Measurements from ENCODE around the gene CRMP1. TPM values are rescaled to one million over a fixed set of nuclear protein-coding genes. Genes with fewer than 3 reads are reported as not detected.

CRMP1 gene
- total RNA-seq, 1 experiment from 2014 or later, result not detected

DNA sequence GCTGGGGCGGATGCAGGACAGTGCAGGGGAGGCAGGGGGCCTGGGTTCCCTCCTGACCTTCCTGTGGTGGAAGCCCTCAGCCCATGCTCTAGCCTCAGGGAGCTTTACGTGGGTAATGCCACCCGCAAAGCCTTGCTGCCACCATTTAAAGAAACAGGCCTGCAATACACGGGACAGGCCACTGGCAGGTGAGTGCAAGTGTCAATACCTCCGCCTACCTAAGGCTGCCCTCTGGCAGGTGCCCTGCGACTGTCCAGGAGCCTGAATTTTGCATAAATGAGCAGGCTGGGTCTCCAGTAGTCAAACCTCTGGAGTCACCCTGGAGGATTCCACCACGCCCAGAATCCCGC is 5.9 kb downstream of the CRMP1 start:
- H4K20me1 ChIP-seq (ENCODE audit: insufficient read depth), result no peaks in the 10 kb centered on the region
- ChIA-PET CTCF (no interaction called here), POLR2A (ENCODE audit: unreplicated experiment) (interaction anchor here (0.8 kb wide), 1 partner anchor 226 kb away, joined by 7 read pairs; no protein-coding TSS in a partner anchor)
- no peaks in the 10 kb centered on the region for H3K27me3 ChIP-seq (ENCODE audit: insufficient read depth, low read depth)
- H3K79me2 ChIP-seq (ENCODE audit: low read depth), result no peaks in the 10 kb centered on the region
- no peaks in the 10 kb centered on the region for H3K9me3 ChIP-seq (ENCODE audit: insufficient read depth, low read depth)
- H3K4me1 ChIP-seq (replicated peaks; ENCODE audit: insufficient read depth), result no peaks in the 10 kb centered on the region
- no peak overlapping the region for H3K4me3 ChIP-seq
- H3K36me3 ChIP-seq (ENCODE audit: low read depth), result no peaks in the 10 kb centered on the region
- TF ChIP-seq, protein P1, sequence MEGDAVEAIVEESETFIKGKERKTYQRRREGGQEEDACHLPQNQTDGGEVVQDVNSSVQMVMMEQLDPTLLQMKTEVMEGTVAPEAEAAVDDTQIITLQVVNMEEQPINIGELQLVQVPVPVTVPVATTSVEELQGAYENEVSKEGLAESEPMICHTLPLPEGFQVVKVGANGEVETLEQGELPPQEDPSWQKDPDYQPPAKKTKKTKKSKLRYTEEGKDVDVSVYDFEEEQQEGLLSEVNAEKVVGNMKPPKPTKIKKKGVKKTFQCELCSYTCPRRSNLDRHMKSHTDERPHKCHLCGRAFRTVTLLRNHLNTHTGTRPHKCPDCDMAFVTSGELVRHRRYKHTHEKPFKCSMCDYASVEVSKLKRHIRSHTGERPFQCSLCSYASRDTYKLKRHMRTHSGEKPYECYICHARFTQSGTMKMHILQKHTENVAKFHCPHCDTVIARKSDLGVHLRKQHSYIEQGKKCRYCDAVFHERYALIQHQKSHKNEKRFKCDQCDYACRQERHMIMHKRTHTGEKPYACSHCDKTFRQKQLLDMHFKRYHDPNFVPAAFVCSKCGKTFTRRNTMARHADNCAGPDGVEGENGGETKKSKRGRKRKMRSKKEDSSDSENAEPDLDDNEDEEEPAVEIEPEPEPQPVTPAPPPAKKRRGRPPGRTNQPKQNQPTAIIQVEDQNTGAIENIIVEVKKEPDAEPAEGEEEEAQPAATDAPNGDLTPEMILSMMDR (conservative IDR thresholded peaks at IDR 0.05), result no peak
- no peak for TF ChIP-seq EZH2 (IDR thresholded peaks at IDR 0.05; ENCODE audit: low read depth)
- no peak for DNase-seq
- BruUV-seq (replicated peaks), result no TSS peak
- H2AFZ ChIP-seq, result no peak overlapping the region
- H3K4me2 ChIP-seq, result no peak overlapping the region
- intact Hi-C loops (cut with micrococcal nuclease; ENCODE audit: unreplicated experiment), result no loop called here
- H3K27ac ChIP-seq, result no peak overlapping the region
- no peaks in the 10 kb centered on the region for H3F3A ChIP-seq (ENCODE audit: insufficient read depth, low read depth)
- H3K9me2 ChIP-seq (ENCODE audit: insufficient read depth), result no peaks in the 10 kb centered on the region

DNA sequence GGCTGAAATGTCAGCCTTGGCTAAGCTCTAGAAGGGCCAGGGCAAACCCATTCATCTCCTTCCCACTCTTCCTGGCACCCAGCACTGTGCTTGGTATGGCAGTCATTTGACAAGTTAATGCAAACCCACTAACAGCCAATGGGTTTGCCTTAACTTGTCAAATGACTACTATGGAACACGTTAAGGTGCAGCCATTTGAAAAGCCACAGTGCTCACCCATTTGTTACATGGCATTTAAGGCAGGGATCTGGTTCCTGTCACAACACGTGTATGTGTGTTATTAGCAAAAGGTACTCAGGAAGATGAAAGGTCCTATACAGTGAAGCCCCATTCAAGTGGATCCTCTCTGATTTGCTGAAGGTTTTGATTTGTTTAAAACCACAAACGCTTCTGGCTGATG is 7.2 kb downstream of the CRMP1 start:
- Histone ChIP-seq H3K27ac (no peak overlapping the region), H3K79me2 (ENCODE audit: low read depth) (no peaks in the 10 kb centered on the region), H3K4me2 (no peak overlapping the region), H3K9me3 (ENCODE audit: insufficient read depth, low read depth) (no peaks in the 10 kb centered on the region), H3K27me3 (ENCODE audit: insufficient read depth, low read depth) (no peaks in the 10 kb centered on the region), H3K9me2 (ENCODE audit: insufficient read depth) (no peaks in the 10 kb centered on the region), H3K4me3 (no peak overlapping the region), H3K4me1 (replicated peaks; ENCODE audit: insufficient read depth) (no peaks in the 10 kb centered on the region), H4K20me1 (ENCODE audit: insufficient read depth) (no peaks in the 10 kb centered on the region), H2AFZ (no peak overlapping the region), H3K36me3 (ENCODE audit: low read depth) (no peaks in the 10 kb centered on the region), H3F3A (ENCODE audit: insufficient read depth, low read depth) (no peaks in the 10 kb centered on the region)
- ChIA-PET POLR2A (ENCODE audit: unreplicated experiment) (no interaction called here), CTCF (no interaction called here)
- no TSS peak for BruUV-seq (replicated peaks)
- intact Hi-C loops (cut with micrococcal nuclease; ENCODE audit: unreplicated experiment), result no loop called here
- DNase-seq, result no peak
- no peak for TF ChIP-seq EZH2 (IDR thresholded peaks at IDR 0.05; ENCODE audit: low read depth)
- TF ChIP-seq, protein P1 (conservative IDR thresholded peaks at IDR 0.05), result no peak

- BruUV-seq (replicated peaks), result no TSS peak
- Histone ChIP-seq H3K4me3 (no peak overlapping the region), H3K4me1 (replicated peaks; ENCODE audit: insufficient read depth) (no peaks in the 10 kb centered on the region), H3K36me3 (ENCODE audit: low read depth) (no peaks in the 10 kb centered on the region), H3K27ac (no peak overlapping the region), H3K79me2 (ENCODE audit: low read depth) (no peaks in the 10 kb centered on the region), H3K9me2 (ENCODE audit: insufficient read depth) (no peaks in the 10 kb centered on the region), H3K9me3 (ENCODE audit: insufficient read depth, low read depth) (no peaks in the 10 kb centered on the region), H3K27me3 (ENCODE audit: insufficient read depth, low read depth) (no peaks in the 10 kb centered on the region), H3F3A (ENCODE audit: insufficient read depth, low read depth) (no peaks in the 10 kb centered on the region), H3K4me2 (no peak overlapping the region), H4K20me1 (ENCODE audit: insufficient read depth) (no peaks in the 10 kb centered on the region), H2AFZ (no peak overlapping the region)
- ChIA-PET CTCF (no interaction called here), POLR2A (ENCODE audit: unreplicated experiment) (no interaction called here)
- no peak for DNase-seq
- TF ChIP-seq, protein P1 (conservative IDR thresholded peaks at IDR 0.05), result no peak
- no peak for TF ChIP-seq EZH2 (IDR thresholded peaks at IDR 0.05; ENCODE audit: low read depth)
- intact Hi-C loops (cut with micrococcal nuclease; ENCODE audit: unreplicated experiment), result no loop called here
Measured at GRCh38 chr4:5884796-5885195, 8.1 kb downstream of the CRMP1 start.

Data from PC-9 (cell line).